Activated T-helper 1 cell treated with anti-CD3 and anti-CD28 coated beads, Interleukin-12 subunit alpha, Interleukin-12 subunit beta, Interleukin-2, Interleukin-4 antibody, amounts not matched to agents 30 ng/mL and 10 ng/mL and 1 ng/mL, durations not matched to agents 14 hours and 24 hours and 36 hours (primary cell): ENCODE data around the gene PKNOX2. TPM values are rescaled to one million over a fixed set of nuclear protein-coding genes. Genes with fewer than 3 reads are reported as not detected.

Experiments
- DNase-seq: peaks from one replicate; pipeline ENCODE4 v3.0.0; 2021; ENCODE audit warnings: low spot score
- H3K27ac Mint-ChIP-seq: one replicate; pipeline ENCODE4 v1.8.0; 2021; ENCODE audit warnings: mild to moderate bottlenecking, mixed read lengths
- H3K27me3 Mint-ChIP-seq: one replicate; pipeline ENCODE4 v1.8.0; 2022; ENCODE audit warnings: mild to moderate bottlenecking, moderate library complexity, mixed read lengths; ENCODE audit not compliant: insufficient read depth
- H3K36me3 Mint-ChIP-seq: one replicate; pipeline ENCODE4 v1.8.0; 2021; ENCODE audit warnings: low read depth, mixed read lengths
- H3K4me1 Mint-ChIP-seq: one replicate; pipeline ENCODE4 v1.8.0; 2021; ENCODE audit warnings: low read depth, mixed read lengths
- H3K4me3 Mint-ChIP-seq: one replicate; pipeline ENCODE4 v1.8.0; 2021; ENCODE audit warnings: mild to moderate bottlenecking, moderate library complexity, mixed read lengths
- H3K9me3 Mint-ChIP-seq: one replicate; pipeline ENCODE4 v1.8.0; 2021; ENCODE audit warnings: mixed read lengths
- intact Hi-C: fragments of 100-400 bp; cut with micrococcal nuclease; formaldehyde crosslinking; loops from one replicate; pipeline ENCODE4 v1.15.1; 2024
- total RNA-seq: library from RNA; stranded (reverse); gene quantifications from 2 replicates; pipeline ENCODE4 v1.2.3, GENCODE V29; 2022

PKNOX2 gene
- total RNA-seq, 1 donor from 2014 or later: not detected

DNA sequence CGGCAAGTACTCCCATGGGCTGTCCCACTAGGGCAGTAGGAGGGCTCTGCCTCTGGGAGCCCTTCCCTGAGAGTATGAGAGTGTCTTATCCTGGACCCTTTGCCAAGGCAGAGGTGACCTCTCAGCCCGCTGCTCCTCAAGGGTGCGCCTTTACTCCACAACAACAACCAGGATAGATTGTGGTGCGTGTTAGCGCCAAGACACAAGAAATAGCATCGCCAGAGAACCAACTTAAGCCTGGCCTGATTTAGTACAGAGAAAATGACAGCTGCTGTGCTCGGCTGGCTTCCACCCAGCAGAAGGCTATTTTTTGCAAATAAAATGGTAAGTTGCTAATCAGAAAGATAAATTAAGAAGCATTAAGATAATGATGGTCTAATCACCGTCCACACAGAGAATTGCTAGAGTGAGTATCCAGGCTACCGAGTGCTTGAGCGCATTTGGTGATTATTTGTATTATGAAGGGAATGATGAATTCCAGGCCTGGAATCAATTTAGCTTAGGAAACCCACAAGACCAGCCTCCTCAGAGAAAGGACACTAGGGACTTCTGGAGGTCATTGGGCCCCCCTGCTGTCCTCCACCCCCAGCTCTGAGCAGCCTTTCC lies 119.8 kb downstream of the PKNOX2 start:
- intact Hi-C loops: no loop called here
- Mint-ChIP-seq H3K27me3 (no peaks in the 10 kb centered on the region), H3K4me3 (no peak overlapping the region), H3K36me3 (no peaks in the 10 kb centered on the region), H3K27ac (no peak overlapping the region), H3K4me1 (no peaks in the 10 kb centered on the region), H3K9me3 (no peaks in the 10 kb centered on the region)
- no peak for DNase-seq

DNA sequence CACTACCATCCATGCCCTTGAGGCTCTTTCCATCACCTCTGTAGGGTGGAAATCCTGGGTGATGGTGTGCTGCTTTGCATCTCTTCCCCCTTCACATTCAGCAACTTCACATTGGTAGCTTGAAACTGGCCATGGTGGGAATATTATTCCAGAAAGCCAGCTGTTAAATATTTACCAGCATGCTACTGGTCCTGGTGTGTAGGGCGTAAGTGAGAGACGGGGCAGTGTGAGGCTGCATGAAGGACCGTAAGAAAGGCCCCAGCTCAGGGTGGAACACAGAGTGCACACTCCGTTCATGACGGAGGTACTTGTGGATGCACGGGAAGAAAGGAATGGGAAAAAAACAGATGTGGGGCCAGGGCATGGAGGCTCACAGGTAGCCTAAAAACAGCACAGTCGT lies 121.3 kb downstream of the PKNOX2 start:
- intact Hi-C loops: no loop called here
- no peaks in the 10 kb centered on the region for H3K4me1 Mint-ChIP-seq
- H3K27me3 Mint-ChIP-seq: peaks cover 3% of the 10 kb centered on the region
- H3K36me3 Mint-ChIP-seq: no peaks in the 10 kb centered on the region
- H3K4me3 Mint-ChIP-seq: no peak overlapping the region
- H3K27ac Mint-ChIP-seq: no peak overlapping the region
- no peaks in the 10 kb centered on the region for H3K9me3 Mint-ChIP-seq
- DNase-seq: no peak

DNA sequence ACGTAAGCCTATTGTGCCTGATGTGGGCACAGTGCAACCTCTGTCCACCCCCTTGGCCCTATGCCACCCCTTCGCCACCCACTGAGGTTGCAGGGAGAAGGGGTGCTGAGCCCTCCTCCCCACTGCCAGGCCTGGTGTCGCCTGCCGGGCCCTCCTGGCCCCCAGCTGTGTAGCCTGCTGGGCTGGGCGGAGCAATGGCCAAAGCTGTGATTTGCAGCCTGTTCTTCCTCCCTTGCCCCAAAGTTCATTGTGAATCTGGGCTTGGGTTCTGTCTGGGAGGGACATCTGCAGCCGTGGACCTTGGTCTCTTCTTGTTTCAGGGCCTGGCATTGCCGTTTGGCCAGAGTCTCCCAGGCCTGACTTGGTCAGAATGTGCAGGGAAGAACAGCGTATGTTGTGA lies 121.9 kb downstream of the PKNOX2 start:
- Mint-ChIP-seq H3K4me1 (no peaks in the 10 kb centered on the region), H3K9me3 (no peaks in the 10 kb centered on the region), H3K4me3 (no peak overlapping the region), H3K27ac (no peak overlapping the region), H3K36me3 (no peaks in the 10 kb centered on the region), H3K27me3 (peaks cover 3% of the 10 kb centered on the region)
- intact Hi-C loops: no loop called here
- no peak for DNase-seq

DNA sequence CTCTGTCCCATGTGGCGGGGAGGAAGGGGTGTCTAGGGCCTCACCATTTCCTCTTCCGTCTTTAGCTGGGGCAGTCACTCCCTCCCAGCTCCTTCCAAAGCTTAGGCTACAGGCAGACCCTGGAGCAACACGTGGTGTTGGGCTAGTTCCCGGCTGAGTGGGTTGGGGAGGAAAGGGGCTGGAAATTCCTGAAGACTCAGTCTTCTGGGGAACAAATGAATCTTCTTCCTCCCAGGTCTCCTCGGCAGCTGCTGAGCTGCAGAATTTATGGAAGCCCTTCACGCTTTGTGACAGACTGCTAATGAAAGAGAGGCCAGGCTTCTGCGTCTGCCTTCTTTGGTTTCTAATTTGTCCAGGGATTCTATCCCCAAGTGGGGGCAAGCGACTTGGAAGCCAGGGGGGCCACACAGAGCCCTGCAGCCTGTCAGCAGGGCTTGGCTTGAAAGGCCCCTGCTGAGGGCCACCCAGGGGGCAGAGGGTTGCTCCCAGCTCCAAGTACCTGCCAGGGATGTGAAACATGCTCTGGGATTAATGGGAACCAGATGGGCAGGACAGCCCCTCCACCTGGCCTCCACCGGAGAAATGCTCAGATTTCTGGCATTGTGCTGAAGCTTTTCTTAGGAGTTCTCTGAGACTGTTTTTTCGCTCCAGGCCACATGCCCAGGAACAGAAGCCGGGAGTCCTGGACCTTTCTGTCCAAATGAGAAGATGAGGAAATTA lies 123.1 kb downstream of the PKNOX2 start:
- intact Hi-C loops: no loop called here
- Mint-ChIP-seq H3K4me3 (no peak overlapping the region), H3K27me3 (peaks cover 3% of the 10 kb centered on the region), H3K4me1 (no peaks in the 10 kb centered on the region), H3K36me3 (no peaks in the 10 kb centered on the region), H3K9me3 (no peaks in the 10 kb centered on the region), H3K27ac (no peak overlapping the region)
- no peak for DNase-seq

DNA sequence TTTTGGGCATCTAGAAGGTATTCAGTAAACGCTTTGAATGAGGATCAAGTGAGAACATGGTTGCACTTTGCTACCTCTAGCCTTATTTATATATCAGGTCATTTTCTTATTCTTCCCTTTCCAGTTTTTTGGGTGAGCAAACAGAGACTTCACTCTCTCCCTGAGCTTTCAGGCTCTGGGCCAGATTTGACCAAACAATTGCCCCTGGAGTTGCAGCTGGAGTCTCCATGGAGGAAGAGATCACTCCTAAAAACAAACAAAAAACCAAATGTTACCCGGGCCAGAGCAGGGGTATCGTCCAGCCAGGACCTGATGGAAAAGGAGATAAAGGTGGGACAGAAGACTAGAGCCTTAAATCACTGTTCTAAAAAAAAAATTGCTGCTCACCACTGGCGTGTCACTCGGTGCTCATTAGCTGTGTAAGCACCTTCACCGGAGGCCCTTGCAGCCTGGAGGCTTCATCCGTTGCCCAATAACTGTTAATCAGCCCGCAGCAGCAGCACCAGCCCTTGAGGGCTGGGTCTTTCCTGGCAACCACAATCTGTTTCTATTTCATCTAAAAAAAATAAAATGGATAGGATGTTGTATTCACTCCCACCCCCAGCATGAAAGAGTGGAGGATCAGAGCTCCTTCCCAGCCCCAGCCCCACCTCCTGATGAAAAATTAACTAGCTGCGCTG lies 125.0 kb downstream of the PKNOX2 start:
- Mint-ChIP-seq H3K9me3 (no peaks in the 10 kb centered on the region), H3K4me3 (no peak overlapping the region), H3K27me3 (peaks cover 4% of the 10 kb centered on the region), H3K36me3 (no peaks in the 10 kb centered on the region), H3K4me1 (no peaks in the 10 kb centered on the region), H3K27ac (no peak overlapping the region)
- no peak for DNase-seq
- intact Hi-C loops: no loop called here

DNA sequence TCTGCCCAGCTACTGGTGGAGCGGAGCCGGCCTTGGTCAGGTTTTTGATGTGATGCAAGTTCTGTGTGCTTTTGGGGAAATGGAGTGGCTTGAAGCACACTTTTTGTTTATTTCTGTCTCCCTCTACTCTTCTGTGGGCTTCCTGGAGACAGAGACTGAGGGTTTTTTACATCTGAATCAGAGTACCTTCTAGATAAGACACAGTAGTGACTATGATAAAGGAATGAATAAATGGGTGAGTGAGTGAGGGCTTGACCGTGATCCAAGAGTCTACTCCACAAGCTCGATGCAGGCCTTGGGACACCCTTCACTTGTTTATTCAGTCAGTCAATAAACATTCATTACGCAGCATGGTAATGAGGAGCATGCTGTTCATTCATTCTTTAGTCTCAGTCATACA lies 125.7 kb downstream of the PKNOX2 start:
- peaks cover 9% of the 10 kb centered on the region for H3K27me3 Mint-ChIP-seq
- H3K4me1 Mint-ChIP-seq: no peaks in the 10 kb centered on the region
- no peaks in the 10 kb centered on the region for H3K36me3 Mint-ChIP-seq
- no peak overlapping the region for H3K4me3 Mint-ChIP-seq
- intact Hi-C loops: no loop called here
- H3K9me3 Mint-ChIP-seq: no peaks in the 10 kb centered on the region
- DNase-seq: no peak
- no peak overlapping the region for H3K27ac Mint-ChIP-seq

DNA sequence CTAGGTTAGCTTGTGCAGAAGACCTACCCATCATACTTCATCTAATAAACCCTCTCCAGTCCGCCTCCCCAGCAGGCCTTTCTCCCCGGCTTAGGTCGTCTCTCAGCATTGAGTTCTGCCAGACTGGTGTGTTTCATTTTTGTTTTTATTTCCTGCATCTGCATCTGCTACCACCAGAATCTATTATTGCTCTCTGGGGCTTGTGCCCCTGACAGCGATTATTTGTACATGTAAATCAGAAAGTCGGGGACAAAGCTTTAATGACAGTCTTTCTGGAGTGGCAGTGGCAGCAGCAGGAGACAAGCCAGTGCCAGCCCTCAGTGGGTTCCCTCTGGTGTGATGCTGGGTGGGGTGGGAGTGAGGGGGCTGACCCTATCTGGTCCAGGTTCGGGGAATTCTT lies 127.5 kb downstream of the PKNOX2 start:
- intact Hi-C loops: no loop called here
- peaks cover 11% of the 10 kb centered on the region for H3K27me3 Mint-ChIP-seq
- H3K4me1 Mint-ChIP-seq: no peaks in the 10 kb centered on the region
- H3K27ac Mint-ChIP-seq: no peak overlapping the region
- no peak overlapping the region for H3K4me3 Mint-ChIP-seq
- DNase-seq: no peak
- no peaks in the 10 kb centered on the region for H3K9me3 Mint-ChIP-seq
- no peaks in the 10 kb centered on the region for H3K36me3 Mint-ChIP-seq

DNA sequence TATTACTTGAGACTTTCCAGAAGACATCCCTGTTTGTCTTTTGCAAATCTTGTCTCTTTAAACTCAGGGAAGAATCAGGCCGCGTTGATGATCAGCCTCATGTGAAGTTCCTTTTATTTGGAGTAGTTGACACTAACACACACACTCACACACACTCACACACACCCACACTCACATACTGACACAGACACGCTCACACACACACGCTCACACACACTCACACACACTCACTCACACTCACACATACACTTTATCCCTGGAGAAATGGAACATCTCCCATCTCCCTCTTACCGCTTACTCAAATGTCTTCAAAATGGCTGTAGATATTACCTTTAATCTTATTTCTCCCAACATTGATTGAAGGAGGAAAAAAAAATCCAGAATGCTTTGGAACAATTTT lies 129.0 kb downstream of the PKNOX2 start:
- DNase-seq: no peak
- Mint-ChIP-seq H3K27ac (no peak overlapping the region), H3K27me3 (peaks cover 11% of the 10 kb centered on the region), H3K36me3 (no peaks in the 10 kb centered on the region), H3K4me1 (no peaks in the 10 kb centered on the region), H3K9me3 (no peaks in the 10 kb centered on the region), H3K4me3 (no peak overlapping the region)
- intact Hi-C loops: no loop called here

DNA sequence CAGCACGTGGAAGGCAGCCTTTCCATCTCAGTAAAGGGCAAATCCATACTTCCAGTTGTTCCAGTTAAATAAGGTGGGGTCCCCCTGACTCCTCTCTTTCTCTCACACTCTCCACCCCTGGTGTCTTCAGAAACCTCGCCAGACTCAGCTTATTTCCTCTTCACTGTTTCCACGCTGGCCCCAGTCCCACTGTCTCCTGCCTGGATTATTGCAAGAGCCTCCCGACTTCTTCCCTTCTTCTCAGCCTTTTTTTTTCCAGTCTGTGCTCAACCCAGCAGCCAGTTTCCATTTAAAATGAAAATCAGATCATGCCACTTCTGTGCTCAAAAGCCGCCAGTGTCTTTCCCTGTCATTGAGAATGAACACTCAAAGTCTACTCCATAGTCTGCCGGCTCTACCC lies 131.4 kb downstream of the PKNOX2 start:
- no peak overlapping the region for H3K27ac Mint-ChIP-seq
- no peak for DNase-seq
- no peaks in the 10 kb centered on the region for H3K36me3 Mint-ChIP-seq
- no peak overlapping the region for H3K4me3 Mint-ChIP-seq
- intact Hi-C loops: no loop called here
- peaks cover 8% of the 10 kb centered on the region for H3K27me3 Mint-ChIP-seq
- H3K4me1 Mint-ChIP-seq: no peaks in the 10 kb centered on the region
- H3K9me3 Mint-ChIP-seq: no peaks in the 10 kb centered on the region

DNA sequence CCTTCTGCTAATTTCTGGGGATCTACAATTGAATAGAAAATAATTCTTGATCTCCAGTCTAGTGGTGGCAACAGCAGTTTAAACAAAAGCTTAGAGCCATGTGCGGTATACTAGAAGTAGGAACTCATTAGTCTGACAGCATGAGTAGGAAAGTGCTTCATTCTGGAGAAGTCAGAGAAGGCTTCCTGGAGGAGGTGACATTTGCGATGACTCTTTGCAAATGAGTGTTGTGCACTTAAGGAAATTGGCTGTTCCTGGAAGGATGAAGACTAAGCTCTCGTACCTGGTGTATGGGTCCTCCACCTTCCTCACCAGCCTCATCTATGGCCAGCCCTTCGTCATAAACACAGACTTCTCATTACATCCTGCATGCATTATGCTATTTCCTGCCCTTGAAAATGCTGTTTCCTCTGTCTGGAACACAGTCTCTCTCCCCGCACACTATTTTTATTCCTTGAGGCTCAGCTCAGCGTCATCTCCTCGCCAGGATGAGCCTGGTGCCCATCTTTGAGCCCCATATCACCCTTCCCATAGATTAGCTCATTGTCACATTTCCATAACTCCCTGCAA lies 132.9 kb downstream of the PKNOX2 start:
- Mint-ChIP-seq H3K4me3 (no peak overlapping the region), H3K9me3 (no peaks in the 10 kb centered on the region), H3K36me3 (no peaks in the 10 kb centered on the region), H3K4me1 (no peaks in the 10 kb centered on the region), H3K27me3 (peaks cover 8% of the 10 kb centered on the region), H3K27ac (no peak overlapping the region)
- no peak for DNase-seq
- intact Hi-C loops: no loop called here

DNA sequence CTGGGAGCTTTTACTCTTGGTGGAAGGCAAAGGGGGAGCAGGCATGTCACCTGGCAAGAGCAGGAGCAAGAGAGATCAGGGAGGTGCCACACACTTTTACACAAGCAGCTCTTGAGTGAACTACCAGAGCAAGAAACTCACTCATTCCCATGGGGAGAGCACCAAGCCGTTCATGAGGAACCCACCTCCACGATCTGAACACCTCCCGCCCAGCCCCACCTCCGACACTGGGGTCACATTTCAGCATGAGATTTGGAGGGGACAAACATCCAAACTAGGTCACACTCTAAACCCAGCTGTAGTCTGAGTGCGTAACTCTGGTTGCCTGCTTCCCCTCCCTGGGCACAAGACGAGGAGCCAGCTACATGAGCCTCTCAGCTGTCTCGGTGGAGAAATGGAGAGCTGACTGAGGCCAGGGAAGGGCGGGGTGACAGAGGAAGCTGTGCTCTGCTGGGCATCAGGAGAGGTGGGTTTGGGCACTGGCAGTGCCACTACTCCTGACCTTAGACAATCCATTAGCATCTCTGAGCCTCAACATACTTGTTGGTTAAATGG lies 134.6 kb downstream of the PKNOX2 start:
- Mint-ChIP-seq H3K9me3 (no peaks in the 10 kb centered on the region), H3K27me3 (peaks cover 8% of the 10 kb centered on the region), H3K27ac (no peak overlapping the region), H3K4me1 (no peaks in the 10 kb centered on the region), H3K36me3 (no peaks in the 10 kb centered on the region), H3K4me3 (no peak overlapping the region)
- intact Hi-C loops: no loop called here
- no peak for DNase-seq

DNA sequence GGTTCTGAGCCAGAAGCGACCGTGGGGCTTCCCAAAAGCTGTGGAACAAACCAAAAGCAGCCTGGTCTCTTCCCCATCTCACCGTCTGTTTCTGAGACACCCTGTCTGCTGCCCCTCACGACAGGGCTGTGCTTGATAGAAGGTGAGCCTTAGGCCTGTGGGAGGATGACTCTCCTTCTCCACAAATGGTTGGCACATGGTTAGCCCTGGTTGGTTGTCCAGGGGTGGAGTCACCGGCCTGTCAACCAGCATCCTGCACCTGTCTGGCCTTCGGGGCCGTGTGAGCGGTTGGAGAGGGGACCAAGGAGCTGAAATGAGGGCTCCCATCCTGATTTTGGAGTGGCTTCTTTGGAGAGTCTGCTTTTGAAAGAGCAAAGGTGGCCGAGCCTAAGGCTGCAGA lies 135.3 kb downstream of the PKNOX2 start:
- Mint-ChIP-seq H3K4me1 (no peaks in the 10 kb centered on the region), H3K27me3 (peaks cover 5% of the 10 kb centered on the region), H3K27ac (no peak overlapping the region), H3K36me3 (no peaks in the 10 kb centered on the region), H3K9me3 (no peaks in the 10 kb centered on the region), H3K4me3 (no peak overlapping the region)
- DNase-seq: no peak
- intact Hi-C loops: no loop called here

DNA sequence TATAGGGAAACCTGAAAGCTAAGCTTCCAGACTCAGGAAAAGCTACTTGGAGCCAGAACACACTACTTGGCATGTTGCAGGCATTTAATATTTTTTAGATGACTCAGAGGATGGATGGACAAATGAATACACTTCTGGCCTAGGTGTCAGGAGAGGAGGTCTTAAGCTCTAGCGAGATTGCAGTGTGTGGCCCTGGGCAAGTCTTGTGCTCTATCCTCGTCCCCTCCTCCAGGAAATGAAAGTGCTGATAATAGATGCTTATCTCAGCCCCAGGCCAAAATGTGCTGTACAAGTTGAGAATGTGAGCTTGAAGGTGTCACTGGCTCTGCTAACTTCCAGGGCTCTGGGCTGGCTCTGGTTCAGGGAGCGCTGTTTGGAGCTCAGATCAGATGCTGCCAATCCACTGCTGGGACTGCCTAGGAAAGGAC lies 136.3 kb downstream of the PKNOX2 start:
- peaks cover 2% of the 10 kb centered on the region for H3K27me3 Mint-ChIP-seq
- H3K4me1 Mint-ChIP-seq: no peaks in the 10 kb centered on the region
- H3K27ac Mint-ChIP-seq: no peak overlapping the region
- intact Hi-C loops: no loop called here
- no peak for DNase-seq
- no peaks in the 10 kb centered on the region for H3K9me3 Mint-ChIP-seq
- no peaks in the 10 kb centered on the region for H3K36me3 Mint-ChIP-seq
- no peak overlapping the region for H3K4me3 Mint-ChIP-seq
